ENCODE results near the gene KRTAP10-2.

KRTAP10-2 gene

GRCh38 chr21:44510508-44511218 lies 40.6 kb downstream of the KRTAP10-2 start (continued):
- peak; percentile 90; the same call in 1 of the 2 replicates for TF ChIP-seq ZNF561 (tag by site-specific recombination; IDR thresholded peaks at IDR 0.05; ENCODE audit: borderline replicate concordance)
- TF ChIP-seq ZBTB26 (tag by site-specific recombination; optimal IDR thresholded peaks at IDR 0.05), result peak; percentile 28
- peak; percentile 99 for TF ChIP-seq SCRT1 (tag by site-specific recombination; IDR thresholded peaks at IDR 0.05; ENCODE audit: borderline replicate concordance)
- TF ChIP-seq, protein P1, sequence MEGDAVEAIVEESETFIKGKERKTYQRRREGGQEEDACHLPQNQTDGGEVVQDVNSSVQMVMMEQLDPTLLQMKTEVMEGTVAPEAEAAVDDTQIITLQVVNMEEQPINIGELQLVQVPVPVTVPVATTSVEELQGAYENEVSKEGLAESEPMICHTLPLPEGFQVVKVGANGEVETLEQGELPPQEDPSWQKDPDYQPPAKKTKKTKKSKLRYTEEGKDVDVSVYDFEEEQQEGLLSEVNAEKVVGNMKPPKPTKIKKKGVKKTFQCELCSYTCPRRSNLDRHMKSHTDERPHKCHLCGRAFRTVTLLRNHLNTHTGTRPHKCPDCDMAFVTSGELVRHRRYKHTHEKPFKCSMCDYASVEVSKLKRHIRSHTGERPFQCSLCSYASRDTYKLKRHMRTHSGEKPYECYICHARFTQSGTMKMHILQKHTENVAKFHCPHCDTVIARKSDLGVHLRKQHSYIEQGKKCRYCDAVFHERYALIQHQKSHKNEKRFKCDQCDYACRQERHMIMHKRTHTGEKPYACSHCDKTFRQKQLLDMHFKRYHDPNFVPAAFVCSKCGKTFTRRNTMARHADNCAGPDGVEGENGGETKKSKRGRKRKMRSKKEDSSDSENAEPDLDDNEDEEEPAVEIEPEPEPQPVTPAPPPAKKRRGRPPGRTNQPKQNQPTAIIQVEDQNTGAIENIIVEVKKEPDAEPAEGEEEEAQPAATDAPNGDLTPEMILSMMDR (tag by site-specific recombination; IDR thresholded peaks at IDR 0.05), result peak; percentile 98
- peak; percentile 90 for TF ChIP-seq EGR2 (tag by site-specific recombination; IDR thresholded peaks at IDR 0.05; ENCODE audit: low read depth)
- no peak for TF ChIP-seq ZNF311 (tag by site-specific recombination; IDR thresholded peaks at IDR 0.05; ENCODE audit: borderline replicate concordance)
- TF ChIP-seq ZNF777 (tag by site-specific recombination; IDR thresholded peaks at IDR 0.05; ENCODE audit: borderline replicate concordance), result peak; percentile 61; the same call in 1 of the 2 replicates
- TF ChIP-seq ZNF24 (tag by site-specific recombination; IDR thresholded peaks at IDR 0.05), result 0 out of 2 replicates have a peak, but pooled peaks have one; percentile 37
- no peak for TF ChIP-seq AEBP2 (tag by site-specific recombination; IDR thresholded peaks at IDR 0.05; ENCODE audit: borderline replicate concordance)
- peak; percentile 64 for TF ChIP-seq ZBTB8A (tag by site-specific recombination; IDR thresholded peaks at IDR 0.05)
- TF ChIP-seq, protein P2, sequence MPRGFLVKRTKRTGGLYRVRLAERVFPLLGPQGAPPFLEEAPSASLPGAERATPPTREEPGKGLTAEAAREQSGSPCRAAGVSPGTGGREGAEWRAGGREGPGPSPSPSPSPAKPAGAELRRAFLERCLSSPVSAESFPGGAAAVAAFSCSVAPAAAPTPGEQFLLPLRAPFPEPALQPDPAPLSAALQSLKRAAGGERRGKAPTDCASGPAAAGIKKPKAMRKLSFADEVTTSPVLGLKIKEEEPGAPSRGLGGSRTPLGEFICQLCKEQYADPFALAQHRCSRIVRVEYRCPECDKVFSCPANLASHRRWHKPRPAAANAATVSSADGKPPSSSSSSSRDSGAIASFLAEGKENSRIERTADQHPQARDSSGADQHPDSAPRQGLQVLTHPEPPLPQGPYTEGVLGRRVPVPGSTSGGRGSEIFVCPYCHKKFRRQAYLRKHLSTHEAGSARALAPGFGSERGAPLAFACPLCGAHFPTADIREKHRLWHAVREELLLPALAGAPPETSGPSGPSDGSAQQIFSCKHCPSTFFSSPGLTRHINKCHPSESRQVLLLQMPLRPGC (tag by site-specific recombination; IDR thresholded peaks at IDR 0.05), result 0 out of 2 replicates have a peak, but pooled peaks have one; percentile 20
- peak; percentile 54; the same call in 1 of the 2 replicates for TF ChIP-seq SP7 (tag by site-specific recombination; IDR thresholded peaks at IDR 0.05)
- no peak for TF ChIP-seq ZNF624 (tag by site-specific recombination; IDR thresholded peaks at IDR 0.05)
- TF ChIP-seq, protein P3, sequence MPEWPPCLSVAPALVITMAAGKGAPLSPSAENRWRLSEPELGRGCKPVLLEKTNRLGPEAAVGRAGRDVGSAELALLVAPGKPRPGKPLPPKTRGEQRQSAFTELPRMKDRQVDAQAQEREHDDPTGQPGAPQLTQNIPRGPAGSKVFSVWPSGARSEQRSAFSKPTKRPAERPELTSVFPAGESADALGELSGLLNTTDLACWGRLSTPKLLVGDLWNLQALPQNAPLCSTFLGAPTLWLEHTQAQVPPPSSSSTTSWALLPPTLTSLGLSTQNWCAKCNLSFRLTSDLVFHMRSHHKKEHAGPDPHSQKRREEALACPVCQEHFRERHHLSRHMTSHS (tag by site-specific recombination; IDR thresholded peaks at IDR 0.05), result no peak
- 0 out of 2 replicates have a peak, but pooled peaks have one; percentile 42 for TF ChIP-seq ZFP37 (tag by site-specific recombination; IDR thresholded peaks at IDR 0.05)
- TF ChIP-seq SP3 (tag by site-specific recombination; IDR thresholded peaks at IDR 0.05), result peak; percentile 67
- TF ChIP-seq ZNF426 (tag by site-specific recombination; IDR thresholded peaks at IDR 0.05), result peak; percentile 8; the same call in 1 of the 2 replicates
- TF ChIP-seq YY1 (tag by site-specific recombination; IDR thresholded peaks at IDR 0.05), result no peak
- 0 out of 2 replicates have a peak, but pooled peaks have one; percentile 43 for TF ChIP-seq ZNF10 (tag by site-specific recombination; IDR thresholded peaks at IDR 0.05)
- peak; percentile 28; the same call in 1 of the 2 replicates for TF ChIP-seq KLF17 (tag by site-specific recombination; IDR thresholded peaks at IDR 0.05)
- peak; percentile 84 for TF ChIP-seq ZNF341 (tag by site-specific recombination; IDR thresholded peaks at IDR 0.05; ENCODE audit: low read depth)
- TF ChIP-seq ZNF2 (tag by site-specific recombination; IDR thresholded peaks at IDR 0.05), result peak; percentile 81
- no peak for TF ChIP-seq ZNF138 (tag by site-specific recombination; IDR thresholded peaks at IDR 0.05; ENCODE audit: borderline replicate concordance)
- peak; percentile 90 for TF ChIP-seq ZFHX2 (tag by site-specific recombination; conservative IDR thresholded peaks at IDR 0.05)
- TF ChIP-seq ZIC2 (tag by site-specific recombination; IDR thresholded peaks at IDR 0.05), result peak; percentile 61
- no peak for TF ChIP-seq ZNF140 (tag by site-specific recombination; IDR thresholded peaks at IDR 0.05)
- peak; percentile 86 for TF ChIP-seq GLIS2 (tag by site-specific recombination; IDR thresholded peaks at IDR 0.05)
- no peak for TF ChIP-seq ZNF350 (tag by site-specific recombination; IDR thresholded peaks at IDR 0.05)
- 0 out of 2 replicates have a peak, but pooled peaks have one; percentile 32 for TF ChIP-seq ZNF324 (tag by site-specific recombination; IDR thresholded peaks at IDR 0.05)
- no peak for TF ChIP-seq ZNF843 (tag by site-specific recombination; IDR thresholded peaks at IDR 0.05)
- no peak for TF ChIP-seq RBAK (tag by site-specific recombination; IDR thresholded peaks at IDR 0.05)
- TF ChIP-seq ZNF76 (tag by site-specific recombination; IDR thresholded peaks at IDR 0.05; ENCODE audit: borderline replicate concordance, low read depth), result peak; percentile 40; the same call in 1 of the 2 replicates
- peak; percentile 45 for TF ChIP-seq KLF8 (tag by site-specific recombination; IDR thresholded peaks at IDR 0.05)

All from HEK293 (cell line).